Activated B cell treated with CpG ODN at 0.5 μM for 24 hours (primary cell): ENCODE measurements around the gene KLF5. TPM values are rescaled to one million over a fixed set of nuclear protein-coding genes. Genes with fewer than 3 reads are reported as not detected.
A peak's percentile ranks its signal among the peaks of the same experiment; 100 is the strongest.

Source experiments
- ATAC-seq: fragments of 200-7000 bp; cut with Tn5 transposase; one replicate; pipeline ENCODE4 v1.10.0; 2021; ENCODE audit warnings: low read depth, mild to moderate bottlenecking, moderate library complexity
- CTCF ChIA-PET: fragments of 350-600 bp; sonication (Branson Sonifier 250); formaldehyde crosslinking; loops from one replicate; lab custom pipeline; 2021; ENCODE audit warnings: antibody characterized with exemption; lab: Charles Lee
- POLR2A ChIA-PET: fragments of 350-600 bp; sonication (Branson Sonifier 250); formaldehyde crosslinking; loops from one replicate; lab custom pipeline; 2021; ENCODE audit warnings: antibody characterized with exemption; lab: Charles Lee
- DNase-seq: peaks from one replicate; pipeline ENCODE4 v3.0.0; 2022
- H3K27ac Mint-ChIP-seq: one replicate; pipeline ENCODE4 v1.8.0; 2020; ENCODE audit warnings: mixed read lengths
- H3K27me3 Mint-ChIP-seq: one replicate; pipeline ENCODE4 v1.8.0; 2021; ENCODE audit warnings: mixed read lengths
- H3K36me3 Mint-ChIP-seq: one replicate; pipeline ENCODE4 v1.8.0; 2021; ENCODE audit warnings: low read depth, mixed read lengths
- H3K4me1 Mint-ChIP-seq: one replicate; pipeline ENCODE4 v1.8.0; 2021; ENCODE audit warnings: mixed read lengths
- H3K4me3 Mint-ChIP-seq: one replicate; pipeline ENCODE4 v1.8.0; 2020; ENCODE audit warnings: mild to moderate bottlenecking, mixed read lengths
- H3K9me3 Mint-ChIP-seq: one replicate; pipeline ENCODE4 v1.8.0; 2020; ENCODE audit warnings: mixed read lengths
- CTCF ChIP-seq: fragments of 200-600 bp; IDR thresholded peaks from one replicate; pipeline ENCODE4 v1.8.0; 2022; ENCODE audit warnings: antibody characterized with exemption, mild to moderate bottlenecking
- intact Hi-C: fragments of 100-400 bp; cut with micrococcal nuclease; formaldehyde crosslinking; loops from one replicate; pipeline ENCODE4 v1.15.1; 2024
- total RNA-seq: library from RNA; stranded (reverse); gene quantifications from 2 replicates; pipeline ENCODE4 v1.2.3, GENCODE V29; 2022

The KLF5 gene
- total RNA-seq, 1 donor from 2014 or later = 0.35 TPM

- peaks cover 18% of the 10 kb centered on the region for H3K4me1 Mint-ChIP-seq
- H3K9me3 Mint-ChIP-seq = no peaks in the 10 kb centered on the region
- no peak overlapping the region for H3K4me3 Mint-ChIP-seq
- DNase-seq (no peak), ATAC-seq (no peak)
- ChIA-PET POLR2A (no interaction called here), CTCF (no interaction called here)
- intact Hi-C loops = loop anchor here (5.0 kb wide), 2 partner anchors 1236 to 1764 kb away; no protein-coding TSS in a partner anchor
- TF ChIP-seq CTCF = no peak
- no peak overlapping the region for H3K27ac Mint-ChIP-seq
- H3K27me3 Mint-ChIP-seq = peaks cover 42% of the 10 kb centered on the region
- peaks cover 2% of the 10 kb centered on the region for H3K36me3 Mint-ChIP-seq
Observed at GRCh38 chr13:73055813-73056564, 2.8 kb upstream of the KLF5 start.

- ATAC-seq (no peak), DNase-seq (no peak)
- ChIA-PET POLR2A (no interaction called here), CTCF (no interaction called here)
- Mint-ChIP-seq H3K4me3 (no peak overlapping the region), H3K27ac (no peak overlapping the region), H3K27me3 (peaks cover 38% of the 10 kb centered on the region), H3K36me3 (peaks cover 2% of the 10 kb centered on the region), H3K9me3 (no peaks in the 10 kb centered on the region), H3K4me1 (peaks cover 18% of the 10 kb centered on the region)
- TF ChIP-seq CTCF = no peak
- intact Hi-C loops = loop anchor here (5.0 kb wide), 2 partner anchors 1236 to 1764 kb away; no protein-coding TSS in a partner anchor
Observed at GRCh38 chr13:73056565-73056962, 2.2 kb upstream of the KLF5 start.

GRCh38 chr13:73057284-73058063, 1.3 kb upstream of the KLF5 start:
- ATAC-seq (no peak), DNase-seq (no peak)
- CTCF ChIA-PET = no interaction called here
- POLR2A ChIA-PET = no interaction called here
- H3K27me3 Mint-ChIP-seq = peaks cover 38% of the 10 kb centered on the region
- H3K4me3 Mint-ChIP-seq = no peak overlapping the region
- H3K36me3 Mint-ChIP-seq = peaks cover 2% of the 10 kb centered on the region
- H3K27ac Mint-ChIP-seq = no peak overlapping the region
- H3K9me3 Mint-ChIP-seq = no peaks in the 10 kb centered on the region
- peaks cover 18% of the 10 kb centered on the region for H3K4me1 Mint-ChIP-seq
- TF ChIP-seq CTCF = no peak
- intact Hi-C loops = loop anchor here (1.0 to 5.0 kb wide), 4 partner anchors 275 to 1765 kb away; partner anchors contain the start of genes BORA, MZT1 and PIBF1

GRCh38 chr13:73058064-73058313, 816 bp upstream of the KLF5 start:
- CTCF ChIA-PET = no interaction called here

More at GRCh38 chr13:73058064-73058313, 816 bp upstream of the KLF5 start:
- peaks cover 38% of the 10 kb centered on the region for H3K27me3 Mint-ChIP-seq
- intact Hi-C loops = loop anchor here (1.0 to 5.0 kb wide), 4 partner anchors 276 to 1766 kb away; partner anchors contain the start of genes BORA, MZT1 and PIBF1
- no peaks in the 10 kb centered on the region for H3K9me3 Mint-ChIP-seq
- no peak for ATAC-seq
- peaks cover 2% of the 10 kb centered on the region for H3K36me3 Mint-ChIP-seq
- POLR2A ChIA-PET = no interaction called here
- H3K4me3 Mint-ChIP-seq = peak overlapping the region; percentile 91
- no peak overlapping the region for H3K27ac Mint-ChIP-seq
- H3K4me1 Mint-ChIP-seq = peaks cover 18% of the 10 kb centered on the region
- no peak for TF ChIP-seq CTCF
- DNase-seq = no peak
